ENCODE data around the gene DPEP2.

- TF ChIP-seq POLR2A (IDR thresholded peaks at IDR 0.05) (no peak), CTCF (IDR thresholded peaks at IDR 0.05) (no peak)
These were observed 33.8 kb upstream of the DPEP2 start for GRCh38 chr16:68033101-68033500.
